Choroid plexus epithelial cell (primary cell): ENCODE data around the gene SEC14L5.

Experiments used
- DNase-seq: peaks from one replicate; pipeline ENCODE4 v3.0.0-alpha.2; 2010; ENCODE audit warnings: low read depth
- H3K4me3 ChIP-seq: 2 replicates; pipeline ENCODE4 v1.5.1; 2011; ENCODE audit warnings: low read depth, mild to moderate bottlenecking, control low read depth, low read length, moderate library complexity
- CTCF ChIP-seq: conservative IDR thresholded peaks from 2 replicates; pipeline ENCODE4 v1.5.1; 2011; ENCODE audit warnings: low read depth, mild to moderate bottlenecking, control low read depth, inconsistent platforms, low read length, moderate library complexity

Gene SEC14L5

GRCh38 chr16:4936181-4936990, 21.7 kb upstream of the SEC14L5 start:
- no peak for DNase-seq
- peak overlapping the region; percentile 32 for H3K4me3 ChIP-seq
- TF ChIP-seq CTCF, result peak; percentile 16

- DNase-seq, result no peak
- peak within 1 kb of the TSS; percentile 36 for H3K4me3 ChIP-seq
- TF ChIP-seq CTCF, result no peak
These were observed 20.9 kb upstream of the SEC14L5 start, which contains the start of gene PPL for GRCh38 chr16:4936991-4937781. TSS of gene PPL (minus strand) at chr16:4937148. CDS start at chr16:4937045, 103 bp downstream.

- TF ChIP-seq CTCF, result no peak
- H3K4me3 ChIP-seq, result no peak overlapping the region
- no peak for DNase-seq
These were observed 20.1 kb upstream of the SEC14L5 start for GRCh38 chr16:4937782-4938682.

GRCh38 chr16:4938683-4939030, 19.5 kb upstream of the SEC14L5 start:
- no peak for TF ChIP-seq CTCF
- DNase-seq, result no peak
- no peak overlapping the region for H3K4me3 ChIP-seq

GRCh38 chr16:4940719-4941118, 17.4 kb upstream of the SEC14L5 start:
- no peak for DNase-seq
- TF ChIP-seq CTCF, result no peak
- no peak overlapping the region for H3K4me3 ChIP-seq

GRCh38 chr16:4942481-4942880, 15.6 kb upstream of the SEC14L5 start:
- no peak for TF ChIP-seq CTCF
- no peak for DNase-seq
- H3K4me3 ChIP-seq, result no peak overlapping the region
